GM12865 (cell line): ENCODE measurements around the gene TMEM253.

Source experiments
- DNase-seq: peaks from one replicate; pipeline ENCODE4 v3.0.0; 2010; ENCODE audit warnings: low read depth
- H3K4me3 ChIP-seq: 2 replicates; pipeline ENCODE4 v1.5.1; 2011; ENCODE audit warnings: mild to moderate bottlenecking, low read depth, low read length, control low read depth
- CTCF ChIP-seq: IDR thresholded peaks from 2 replicates; pipeline ENCODE4 v1.5.1; 2011; ENCODE audit warnings: low read length, control low read depth, low read depth, inconsistent platforms; ENCODE audit not compliant: insufficient read depth; ENCODE audit errors: missing control alignments

Gene TMEM253

GRCh38 chr14:21084998-21085853, 15.6 kb upstream of the TMEM253 start:
- no peak for DNase-seq
- H3K4me3 ChIP-seq: no peak overlapping the region
- no peak for TF ChIP-seq CTCF

- TF ChIP-seq CTCF: no peak
- no peak overlapping the region for H3K4me3 ChIP-seq
- no peak for DNase-seq
Measured at GRCh38 chr14:21086908-21087293, 14.0 kb upstream of the TMEM253 start.

- TF ChIP-seq CTCF: no peak
- no peak overlapping the region for H3K4me3 ChIP-seq
- DNase-seq: peak; percentile 78
Measured at GRCh38 chr14:21087294-21088091, 13.4 kb upstream of the TMEM253 start.

GRCh38 chr14:21088687-21089086, 12.2 kb upstream of the TMEM253 start:
- no peak for DNase-seq
- H3K4me3 ChIP-seq: no peak overlapping the region
- no peak for TF ChIP-seq CTCF

GRCh38 chr14:21089271-21089670, 11.6 kb upstream of the TMEM253 start:
- DNase-seq: no peak
- no peak for TF ChIP-seq CTCF

GRCh38 chr14:21089877-21090193, 11.0 kb upstream of the TMEM253 start:
- no peak overlapping the region for H3K4me3 ChIP-seq
- TF ChIP-seq CTCF: no peak
- no peak for DNase-seq

More at GRCh38 chr14:21089271-21089670, 11.6 kb upstream of the TMEM253 start:
- H3K4me3 ChIP-seq: no peak overlapping the region
